HepG2 (cell line): ENCODE results near the gene XPOT. TPM values are rescaled to one million over a fixed set of nuclear protein-coding genes. Genes with fewer than 3 reads are reported as not detected.

Source experiments
- ATAC-seq: fragments of 200-7000 bp; cut with Tn5 transposase; 3 replicates; pipeline ENCODE4 v1.9.1; 2020; ENCODE audit warnings: mild to moderate bottlenecking, moderate library complexity
- BruUV-seq: library from RNA; stranded (reverse); fragments of 400-500 nt; replicated peaks from 2 replicates; lab custom pipeline; 2021; lab: Mats Ljungman, UMichigan
- CTCF ChIA-PET: fragments of 300-600 bp; formaldehyde crosslinking; extraction: SDS; loops from one replicate; lab custom pipeline; 2021; ENCODE audit warnings: low total read pairs, inconsistent platforms, low intra/inter-chr PET ratio; lab: Yijun Ruan, JAX
- POLR2A ChIA-PET: fragments of 350-600 bp; sonication (Branson Sonifier 250); formaldehyde crosslinking; loops from one replicate; lab custom pipeline; 2020; ENCODE audit warnings: antibody characterized with exemption, inconsistent platforms; lab: Yijun Ruan, JAX
- DNase-seq: peaks from one replicate; pipeline ENCODE4 v3.0.0-alpha.2; 2015; ENCODE audit warnings: low spot score
- FAIRE-seq: peaks from 3 replicates; lab custom pipeline; 2011; peaks lifted over from hg19 to GRCh38; lab: Jason Lieb, UNC
- H2AFZ ChIP-seq: one replicate; pipeline ENCODE4 v1.6.1; 2011; ENCODE audit warnings: low read length, inconsistent platforms
- H3K27ac ChIP-seq: fragments of 300-600 bp; 3 replicates; pipeline ENCODE4 v1.8.0; 2011; ENCODE audit warnings: mixed run types, mild to moderate bottlenecking, mixed read lengths, low read length, inconsistent platforms; ENCODE audit not compliant: insufficient read depth; ENCODE audit errors: extremely low read length
- H3K27me3 ChIP-seq, 2 experiments: fragments of 200-600 bp in 1 of 2; 2 replicates in 1 of 2; 3 replicates in 1 of 2; pipeline versions ENCODE4 v1.6.0 to v1.8.0; 2011; ENCODE audit warnings: low read length in 2 of 2, mild to moderate bottlenecking in 2 of 2, moderate library complexity in 2 of 2, inconsistent platforms in 1 of 2; ENCODE audit not compliant: insufficient read depth in 2 of 2, control insufficient read depth in 1 of 2
- H3K36me3 ChIP-seq, 2 experiments: fragments of 200-600 bp in 1 of 2; replicated peaks in 1 of 2; 2 replicates in 1 of 2; 3 replicates in 1 of 2; pipeline versions ENCODE4 v1.5.1 to v1.8.0; 2011; ENCODE audit warnings: low read length in 2 of 2, inconsistent platforms in 1 of 2; ENCODE audit not compliant: insufficient read depth in 2 of 2, control insufficient read depth in 1 of 2
- H3K4me1 ChIP-seq: 2 replicates; pipeline ENCODE4 v1.5.1; 2012; ENCODE audit warnings: low read length, inconsistent platforms; ENCODE audit not compliant: insufficient read depth
- H3K4me2 ChIP-seq: 2 replicates; pipeline ENCODE4 v1.6.0; 2011; ENCODE audit warnings: low read depth, low read length, inconsistent platforms
- H3K4me3 ChIP-seq, 3 experiments: fragments of 200-600 bp in 1 of 3; sonication (generic), shearing (Covaris generic) in 1 of 3; replicated peaks in 1 of 3; 2 replicates each; pipeline ENCODE4 v1.5.1; 2011 to 2016; ENCODE audit warnings: low read length in 3 of 3, inconsistent platforms in 2 of 3, low read depth in 2 of 3, mild to moderate bottlenecking in 2 of 3, control low read depth in 1 of 3, mixed read lengths in 1 of 3; ENCODE audit not compliant: insufficient read depth in 1 of 3
- H3K79me2 ChIP-seq: one replicate; pipeline ENCODE4 v1.6.1; 2011; ENCODE audit warnings: low read length, inconsistent platforms; ENCODE audit not compliant: insufficient read depth
- H3K9ac ChIP-seq: 2 replicates; pipeline ENCODE4 v1.6.0; 2011; ENCODE audit warnings: mild to moderate bottlenecking, low read depth, low read length, inconsistent platforms; ENCODE audit not compliant: insufficient read depth
- H3K9me3 ChIP-seq: 2 replicates; pipeline ENCODE4 v1.5.1; 2012; ENCODE audit warnings: mild to moderate bottlenecking, low read length
- H4K20me1 ChIP-seq: 2 replicates; pipeline ENCODE4 v1.6.0; 2011; ENCODE audit warnings: inconsistent platforms, mild to moderate bottlenecking, low read length, moderate library complexity; ENCODE audit not compliant: insufficient read depth
- FOXC1 ChIP-seq: sonication (generic); formaldehyde crosslinking; IDR thresholded peaks from 2 replicates; pipeline ENCODE4 v1.8.0; 2022; ENCODE audit warnings: mild to moderate bottlenecking, missing genetic modification reagents, borderline replicate concordance
- MYC ChIP-seq: sonication (generic); formaldehyde crosslinking; IDR thresholded peaks from 2 replicates; pipeline ENCODE4 v1.9.0; 2021; ENCODE audit warnings: missing genetic modification reagents, borderline replicate concordance
- NONO ChIP-seq, 2 experiments: fragments of 450-650 bp in 1 of 2; sonication (generic) in 1 of 2; formaldehyde crosslinking in 1 of 2; IDR thresholded peaks in 1 of 2; conservative IDR thresholded peaks in 1 of 2; 2 replicates each; pipeline versions ENCODE4 v1.6.1 to v1.8.0; 2017 to 2022; ENCODE audit warnings: mild to moderate bottlenecking in 1 of 2, missing genetic modification reagents in 1 of 2, moderate library complexity in 1 of 2
- PHF5A ChIP-seq: IDR thresholded peaks from one replicate; pipeline ENCODE4 v1.6.1; 2018; ENCODE audit warnings: low read depth, missing genetic modification reagents; ENCODE audit not compliant: unreplicated experiment
- RERE ChIP-seq: IDR thresholded peaks from 2 replicates; pipeline ENCODE4 v1.6.1; 2016; ENCODE audit warnings: low read depth, missing genetic modification reagents, missing compliant biosample characterization
- SMC3 ChIP-seq: IDR thresholded peaks from 2 replicates; pipeline ENCODE4 v1.6.1; 2011; ENCODE audit warnings: low read length, improper control_type of control experiment
- THAP8 ChIP-seq: sonication (generic); formaldehyde crosslinking; IDR thresholded peaks from 2 replicates; pipeline ENCODE4 v1.5.1; 2020; ENCODE audit warnings: missing genetic modification reagents, mild to moderate bottlenecking, borderline replicate concordance
- ZBTB34 ChIP-seq: sonication (generic); formaldehyde crosslinking; IDR thresholded peaks from 2 replicates; pipeline ENCODE4 v1.8.0; 2022; ENCODE audit warnings: mild to moderate bottlenecking, missing genetic modification reagents
- ZNF234 ChIP-seq: sonication (generic); formaldehyde crosslinking; conservative IDR thresholded peaks from 2 replicates; pipeline ENCODE4 v1.5.1; 2020; ENCODE audit warnings: mild to moderate bottlenecking, missing genetic modification reagents
- ZNF24 ChIP-seq: fragments of 450-650 bp; IDR thresholded peaks from 2 replicates; pipeline ENCODE4 v1.6.1; 2017; ENCODE audit warnings: antibody characterized with exemption, mild to moderate bottlenecking
- ZNF296 ChIP-seq: sonication (generic); formaldehyde crosslinking; conservative IDR thresholded peaks from 2 replicates; pipeline ENCODE4 v1.5.0; 2020; ENCODE audit warnings: mild to moderate bottlenecking, missing genetic modification reagents
- ZNF317 ChIP-seq: sonication (generic); formaldehyde crosslinking; IDR thresholded peaks from 2 replicates; pipeline ENCODE4 v1.5.0; 2020; ENCODE audit warnings: mild to moderate bottlenecking, missing genetic modification reagents
- ZNF34 ChIP-seq: sonication (generic); formaldehyde crosslinking; IDR thresholded peaks from 2 replicates; pipeline ENCODE4 v1.4.0; 2020; ENCODE audit warnings: mild to moderate bottlenecking, missing genetic modification reagents, borderline replicate concordance
- ZNF367 ChIP-seq: sonication (generic); formaldehyde crosslinking; IDR thresholded peaks from 2 replicates; pipeline ENCODE4 v1.4.0; 2020; ENCODE audit warnings: missing genetic modification reagents, borderline replicate concordance
- ZNF496 ChIP-seq: sonication (generic); formaldehyde crosslinking; IDR thresholded peaks from 2 replicates; pipeline ENCODE4 v1.8.1; 2023; ENCODE audit warnings: mild to moderate bottlenecking, moderate library complexity, missing genetic modification reagents; ENCODE audit not compliant: insufficient replicate concordance
- ZNF776 ChIP-seq: sonication (generic); formaldehyde crosslinking; IDR thresholded peaks from 2 replicates; pipeline ENCODE4 v1.4.0; 2020; ENCODE audit warnings: mild to moderate bottlenecking, missing genetic modification reagents
- WGBS: methylation state at CpG from one replicate; pipeline ENCODE4 v1.1.6; 2017; ENCODE audit warnings: low lambda C conversion rate; 5-methylcytosine and 5-hydroxymethylcytosine counted together
- in situ Hi-C: cut with HindIII; loops from 2 replicates; pipeline ENCODE4 v1.10.0; 2017; ENCODE audit warnings: low pct_unique_long_range_greater_than_20kb; ENCODE audit not compliant: extremely low pct_ligation_motif_present
- intact Hi-C: fragments of 100-400 bp; cut with micrococcal nuclease; formaldehyde crosslinking; loops from one replicate; pipeline ENCODE4 v1.10.0; 2022; ENCODE audit not compliant: unreplicated experiment
- polyA plus RNA-seq, 8 experiments: library from polyadenylated mRNA; depleted of rRNA in 3 of 8; stranded (reverse) in 7 of 8; unstranded in 1 of 8; fragments of >200 nt; fragmentation: Illumina TruSeq in 4 of 8; extraction: Trizol in 4 of 8; gene quantifications; 2 replicates each; pipeline versions ENCODE4 v1.2.1 to v1.2.3, GENCODE V29; 2011 to 2016; ENCODE audit warnings: low read depth in 4 of 8, missing spikeins in 1 of 8, mixed read lengths in 1 of 8; ENCODE audit not compliant: insufficient read depth in 1 of 8
- total RNA-seq, 5 experiments: library from RNA; depleted of rRNA; stranded (reverse); fragments of >200 nt; fragmentation: Illumina TruSeq; extraction: Trizol; gene quantifications; 2 replicates each; pipeline ENCODE4 v1.2.3, GENCODE V29; 2016; ENCODE audit warnings: low read depth in 1 of 5

XPOT gene
- total and polyA plus RNA-seq, 2 of the 13 experiments (the other 11 are each of a cell fraction or from before 2014, with no cell fraction given): 93.8 to 102 TPM

GRCh38 chr12:64475518-64475917 is 71.3 kb downstream of the XPOT start:
- H3K9ac ChIP-seq: no peak overlapping the region
- no peak overlapping the region for H2AFZ ChIP-seq
- H3K36me3 ChIP-seq: peaks cover 9 to 56% of the 10 kb centered on the region in 2 experiments
- ATAC-seq (no peak), DNase-seq (no peak), FAIRE-seq (no peak)
- H3K4me2 ChIP-seq: no peak overlapping the region
- 95% methylated on average over 4 of the region's 4 CpGs for WGBS
- no peaks in the 10 kb centered on the region for H3K27me3 ChIP-seq
- no peaks in the 10 kb centered on the region for H3K9me3 ChIP-seq
- TF ChIP-seq ZNF367 (CRISPR knock-in tag) (no peak), ZNF234 (no peak), RERE (CRISPR knock-in tag) (no peak), PHF5A (CRISPR knock-in tag) (no peak), THAP8 (CRISPR knock-in tag) (no peak), ZBTB34 (no peak), SMC3 (no peak), ZNF776 (CRISPR knock-in tag) (no peak), ZNF24 (no peak), ZNF296 (CRISPR knock-in tag) (no peak), ZNF34 (CRISPR knock-in tag) (no peak), FOXC1 (CRISPR knock-in tag) (no peak), ZNF496 (CRISPR knock-in tag) (no peak), ZNF317 (CRISPR knock-in tag) (no peak), NONO (IDR thresholded peaks at IDR 0.05) (no peak), NONO (CRISPR knock-in tag; conservative IDR thresholded peaks at IDR 0.05) (no peak), MYC (no peak)
- no peak overlapping the region for H3K4me3 ChIP-seq
- no peaks in the 10 kb centered on the region for H3K4me1 ChIP-seq
- H3K27ac ChIP-seq: no peak overlapping the region
- BruUV-seq: no TSS peak
- no peaks in the 10 kb centered on the region for H4K20me1 ChIP-seq
- POLR2A ChIA-PET: no interaction called here
- in situ Hi-C loops: no loop called here
- intact Hi-C loops: no loop called here
- peaks cover 8% of the 10 kb centered on the region for H3K79me2 ChIP-seq
- CTCF ChIA-PET: no interaction called here
